B cell (primary cell): ENCODE data around the gene RSPH4A.

Experiments
- CTCF ChIP-seq: fragments of 200-600 bp; IDR thresholded peaks from one replicate; pipeline ENCODE4 v1.8.0; 2022; ENCODE audit warnings: antibody characterized with exemption, mild to moderate bottlenecking
- EZH2 ChIP-seq: IDR thresholded peaks from 2 replicates; pipeline ENCODE4 v1.6.1; 2012; ENCODE audit warnings: borderline replicate concordance, low read depth, mild to moderate bottlenecking, moderate library complexity, low read length; ENCODE audit not compliant: insufficient read depth, poor library complexity, severe bottlenecking

DNA sequence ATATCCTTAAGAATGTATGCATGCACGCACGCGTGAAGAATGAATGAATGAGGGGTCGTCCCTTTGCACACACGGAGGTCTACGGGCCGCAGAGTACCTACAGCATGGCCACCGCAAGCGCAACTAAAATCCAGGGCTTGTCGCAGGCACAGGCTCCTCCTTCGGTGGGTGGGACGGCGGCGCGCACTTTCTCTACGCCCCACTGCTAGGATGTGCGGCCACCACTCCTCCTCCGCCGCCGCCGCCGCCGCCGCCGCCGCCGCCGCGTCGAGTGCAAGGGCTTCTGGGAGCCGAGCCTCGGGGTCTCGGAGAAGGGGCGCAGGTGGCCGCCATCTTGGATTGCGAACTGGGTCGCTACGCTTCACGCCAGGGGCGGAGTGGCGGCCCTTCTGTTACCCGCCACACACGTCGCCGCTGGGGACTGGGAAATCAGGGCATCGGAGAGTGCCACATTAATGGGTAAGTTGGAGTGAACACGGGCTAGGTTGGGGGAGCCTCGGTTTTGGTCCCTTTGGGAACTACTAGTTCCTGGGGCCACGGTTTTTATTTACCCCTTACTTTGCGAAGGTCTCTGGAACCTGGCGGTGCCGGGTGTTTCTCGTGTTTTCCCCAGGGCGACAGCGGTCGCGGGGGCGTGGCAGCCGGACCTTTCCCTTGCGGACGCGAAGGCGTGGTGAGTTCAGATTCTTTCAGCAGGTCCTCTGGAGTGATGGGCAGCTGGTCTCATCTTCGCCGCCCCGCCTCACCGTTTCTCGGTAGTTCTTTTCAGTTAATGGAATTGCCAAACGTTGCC lies 64.8 kb downstream of the RSPH4A start, which contains the start of gene KPNA5:
- TF ChIP-seq CTCF (no peak), EZH2 (no peak)
